C4-2B (cell line): ENCODE measurements around the gene MBTD1.

ENCODE experiments used
- H3K27ac ChIP-seq: fragments of 450-650 bp; 2 replicates; pipeline ENCODE4 v1.5.1; 2017
- CTCF ChIP-seq: fragments of 450-650 bp; conservative IDR thresholded peaks from 2 replicates; pipeline ENCODE4 v1.5.1; 2017; ENCODE audit warnings: mild to moderate bottlenecking
- ZFX ChIP-seq: fragments of 450-650 bp; IDR thresholded peaks from 2 replicates; pipeline ENCODE4 v1.6.1; 2017

The MBTD1 gene

GRCh38 chr17:51166198-51166986 lies 93.5 kb downstream of the MBTD1 start, which contains the start of gene NME2:
TSS of gene NME2 (plus strand) at chr17:51166411. CDS start at chr17:51166831, 420 bp downstream.
- H3K27ac ChIP-seq = peak within 1 kb of the TSS; percentile 96
- TF ChIP-seq ZFX (peak; percentile 87), CTCF (no peak)

- TF ChIP-seq ZFX (no peak), CTCF (no peak)
- peak overlapping the region; percentile 96 for H3K27ac ChIP-seq
These were observed 94.1 kb downstream of the MBTD1 start for GRCh38 chr17:51165680-51166197.

- peak overlapping the region; percentile 96 for H3K27ac ChIP-seq
- TF ChIP-seq ZFX (no peak), CTCF (no peak)
These were observed 94.8 kb downstream of the MBTD1 start for GRCh38 chr17:51164911-51165679.

GRCh38 chr17:51161541-51161940 lies 98.3 kb downstream of the MBTD1 start:
- TF ChIP-seq ZFX (no peak), CTCF (no peak)
- H3K27ac ChIP-seq = no peak overlapping the region

- no peak overlapping the region for H3K27ac ChIP-seq
- TF ChIP-seq ZFX (no peak), CTCF (no peak)
These were observed 100.2 kb downstream of the MBTD1 start for GRCh38 chr17:51159604-51160003.

- TF ChIP-seq ZFX = no peak
- no peak for TF ChIP-seq CTCF
- H3K27ac ChIP-seq = no peak overlapping the region
These were observed 104.4 kb downstream of the MBTD1 start for GRCh38 chr17:51155416-51155815.

GRCh38 chr17:51154176-51154575 lies 105.7 kb downstream of the MBTD1 start:
- no peak for TF ChIP-seq CTCF
- TF ChIP-seq ZFX = 0 out of 2 replicates have a peak, but pooled peaks have one; percentile 13
- peak overlapping the region; percentile 89 for H3K27ac ChIP-seq
